Measurements from ENCODE around the gene STIP1.
"Not testable (repeated sequence)": the region's sequence is repeated elsewhere in the genome, so short reads cannot be mapped to it uniquely, and the experiment has no call there.

STIP1 gene

GRCh38 chr11:64240435-64241240 is 54.7 kb downstream of the STIP1 start, which contains the start of gene FKBP2:
Gene FKBP2, plus strand, starts transcription at chr11:64241095. Its CDS starts 1,293 bp downstream, at chr11:64242388.
- DNase-seq = peak; percentile 95

GRCh38 chr11:64241241-64241490 is 55.2 kb downstream of the STIP1 start:
- no peak for DNase-seq

GRCh38 chr11:64241491-64242374 is 55.8 kb downstream of the STIP1 start:
- peak; percentile 97 for DNase-seq

DNA sequence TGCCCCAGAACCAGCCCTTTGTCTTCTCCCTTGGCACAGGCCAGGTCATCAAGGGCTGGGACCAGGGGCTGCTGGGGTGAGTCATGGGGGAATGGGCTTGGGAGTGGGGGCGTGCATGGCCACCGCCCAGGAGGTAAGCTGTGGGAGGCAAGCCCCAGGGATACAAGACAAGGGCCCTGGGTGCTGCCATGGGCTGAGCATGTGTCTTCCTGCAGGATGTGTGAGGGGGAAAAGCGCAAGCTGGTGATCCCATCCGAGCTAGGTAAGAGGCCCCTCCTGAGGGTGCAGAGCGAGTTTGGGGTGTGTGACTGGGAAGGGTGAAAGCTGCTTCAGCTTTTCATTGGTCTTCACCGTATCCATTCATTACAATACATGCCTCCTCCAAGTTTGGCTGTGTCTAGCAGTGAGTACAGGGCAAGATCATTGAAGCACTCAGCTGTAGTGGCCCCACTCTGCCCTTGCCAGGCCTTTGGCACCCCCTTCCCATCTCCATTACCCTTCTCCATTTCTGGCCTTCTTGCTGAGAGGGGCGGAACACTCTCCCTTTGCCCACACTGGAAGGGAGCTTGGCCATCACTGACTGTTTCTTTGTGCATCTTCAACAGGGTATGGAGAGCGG is 57.4 kb downstream of the STIP1 start:
- DNase-seq = no peak

DNA sequence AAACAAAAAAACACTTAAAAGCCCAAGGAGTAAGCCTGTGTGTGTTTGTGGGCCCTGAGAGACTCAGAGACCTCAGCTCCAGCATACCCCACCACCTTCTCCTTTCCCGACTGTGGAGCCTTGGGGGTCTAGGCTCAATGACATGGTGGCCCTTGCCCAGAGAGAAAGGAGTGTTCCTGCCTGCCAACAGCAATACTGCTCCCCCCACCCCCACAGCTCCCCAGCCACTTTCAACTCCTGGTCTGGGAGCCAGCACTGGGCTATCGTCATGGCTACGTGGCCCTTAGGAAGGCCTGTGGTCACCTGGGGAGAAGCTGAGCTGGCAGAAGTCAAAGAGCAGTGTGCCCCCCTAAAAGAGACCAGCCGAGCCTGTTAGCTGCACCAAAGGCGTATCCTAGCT is 58.1 kb downstream of the STIP1 start:
- no peak for DNase-seq

DNA sequence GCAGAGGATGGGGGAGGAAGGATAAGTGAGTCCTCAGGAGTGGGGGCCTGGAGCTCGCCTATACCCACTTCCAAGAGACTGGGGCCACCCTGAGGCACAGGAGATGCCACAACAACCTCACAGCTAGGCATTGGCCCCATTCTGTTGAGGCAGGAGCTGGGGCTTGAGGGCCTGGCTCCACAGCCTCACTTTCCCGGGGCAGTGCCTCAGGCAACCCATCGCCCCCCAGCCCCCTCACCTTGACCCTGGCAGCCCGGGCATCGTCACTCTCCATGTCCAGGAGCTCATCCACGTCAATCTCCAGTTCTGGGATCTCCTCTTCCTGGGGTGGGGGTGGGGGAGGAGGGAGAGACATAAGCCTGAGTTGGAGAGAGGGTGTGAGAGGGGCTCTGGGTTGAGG is 59.0 kb downstream of the STIP1 start:
- DNase-seq = no peak

DNA sequence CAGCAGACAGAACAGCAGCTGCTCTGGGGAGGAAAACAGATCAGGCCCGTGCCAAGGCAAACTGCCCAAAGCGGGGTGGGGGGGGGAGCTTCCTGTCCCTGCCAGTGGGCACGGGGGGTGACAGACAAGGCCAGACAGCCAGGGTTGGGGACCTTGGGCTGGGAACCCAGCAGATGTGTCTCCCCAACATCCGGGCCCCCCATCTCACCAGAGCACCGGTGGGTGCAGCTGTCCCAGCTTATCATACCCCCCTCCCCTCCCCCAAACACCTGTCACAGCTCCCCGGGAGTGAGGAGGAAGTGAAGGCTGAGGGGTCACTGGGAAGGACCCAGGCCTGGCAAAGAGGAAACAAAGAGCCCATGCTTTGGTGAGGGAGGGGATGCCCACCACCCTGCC is 59.4 kb downstream of the STIP1 start:
- no peak for DNase-seq

GRCh38 chr11:64245797-64246620 is 60.0 kb downstream of the STIP1 start:
- no peak for DNase-seq

DNA sequence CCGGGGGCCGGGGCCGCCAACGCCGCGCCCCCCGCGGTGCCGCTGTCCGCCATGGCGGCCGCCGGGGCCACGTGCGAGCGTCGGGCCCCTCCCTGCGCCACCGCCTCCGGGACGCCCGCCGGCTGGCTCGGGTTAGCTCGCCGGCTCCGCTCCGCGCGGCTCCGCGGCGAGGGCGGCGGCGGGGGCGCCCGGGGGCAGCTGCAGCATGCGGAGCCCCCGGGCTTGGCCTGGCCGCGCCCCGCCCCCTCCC is 60.6 kb downstream of the STIP1 start:
- not testable (repeated sequence) for DNase-seq

- peak; percentile 73 for DNase-seq
These were observed 61.1 kb downstream of the STIP1 start, which contains the start of gene PPP1R14B for GRCh38 chr11:64246871-64247728. Gene PPP1R14B, minus strand, starts transcription at chr11:64246943. Its CDS starts 270 bp downstream, at chr11:64246673.

DNA sequence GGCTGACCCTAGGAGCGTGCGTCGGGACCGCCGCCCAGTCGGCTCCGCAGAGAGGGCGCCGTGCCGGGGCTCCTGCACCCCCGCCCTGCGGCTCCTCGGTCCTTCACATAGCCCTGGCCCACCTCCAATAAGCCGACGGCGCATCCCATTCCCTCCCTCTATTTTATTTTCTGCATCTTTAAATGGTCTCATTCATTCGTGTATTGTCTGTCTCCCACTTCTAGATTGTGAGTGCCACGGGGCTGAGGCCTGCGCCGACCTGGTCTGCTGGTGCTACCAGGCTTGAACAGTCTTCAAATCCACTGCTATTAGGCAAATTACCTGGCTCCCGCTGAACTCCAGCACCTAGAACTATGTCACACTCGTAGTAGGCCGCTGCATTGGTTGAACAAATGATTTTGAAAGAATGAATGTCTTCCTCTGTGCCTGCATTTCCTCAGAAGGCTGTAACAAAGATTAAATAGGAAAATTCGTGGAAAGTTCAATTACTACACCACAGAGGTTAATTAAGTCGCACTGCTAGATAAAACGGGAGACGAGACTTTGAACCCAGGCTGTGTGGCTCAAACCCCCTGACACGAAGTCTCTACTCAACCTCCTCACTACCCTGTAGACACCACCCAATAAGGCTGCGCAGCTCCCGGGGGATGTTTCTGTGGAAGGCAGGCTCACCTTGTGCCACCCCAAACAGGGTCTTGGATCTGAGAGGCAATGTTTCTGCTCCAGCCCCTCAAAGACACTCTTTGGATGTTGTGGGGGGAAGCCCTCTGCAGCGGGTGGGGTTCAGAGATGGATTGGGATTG is 62.0 kb downstream of the STIP1 start:
- no peak for DNase-seq

- DNase-seq = no peak
These were observed 62.6 kb downstream of the STIP1 start for GRCh38 chr11:64248578-64248977.

DNA sequence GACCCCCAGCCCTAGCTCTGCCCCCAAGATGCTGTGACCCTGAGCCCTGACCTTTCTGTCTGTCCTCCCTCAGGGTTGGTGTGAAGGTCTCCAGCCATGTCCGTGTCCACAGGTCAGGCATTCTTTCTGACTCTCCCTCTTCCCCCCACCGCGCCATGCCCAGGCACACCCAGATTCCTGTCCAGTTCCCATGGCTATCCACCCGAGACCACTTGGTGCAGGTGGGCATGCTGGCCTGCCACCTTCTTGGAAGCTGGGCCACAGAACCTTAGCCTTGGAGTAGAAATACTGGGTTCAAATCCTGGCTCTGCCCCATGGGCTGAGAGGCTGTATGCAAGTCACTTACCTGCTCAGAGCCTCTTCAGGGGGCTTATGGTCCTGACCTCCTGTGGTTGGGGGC is 63.1 kb downstream of the STIP1 start:
- no peak for DNase-seq

DNA sequence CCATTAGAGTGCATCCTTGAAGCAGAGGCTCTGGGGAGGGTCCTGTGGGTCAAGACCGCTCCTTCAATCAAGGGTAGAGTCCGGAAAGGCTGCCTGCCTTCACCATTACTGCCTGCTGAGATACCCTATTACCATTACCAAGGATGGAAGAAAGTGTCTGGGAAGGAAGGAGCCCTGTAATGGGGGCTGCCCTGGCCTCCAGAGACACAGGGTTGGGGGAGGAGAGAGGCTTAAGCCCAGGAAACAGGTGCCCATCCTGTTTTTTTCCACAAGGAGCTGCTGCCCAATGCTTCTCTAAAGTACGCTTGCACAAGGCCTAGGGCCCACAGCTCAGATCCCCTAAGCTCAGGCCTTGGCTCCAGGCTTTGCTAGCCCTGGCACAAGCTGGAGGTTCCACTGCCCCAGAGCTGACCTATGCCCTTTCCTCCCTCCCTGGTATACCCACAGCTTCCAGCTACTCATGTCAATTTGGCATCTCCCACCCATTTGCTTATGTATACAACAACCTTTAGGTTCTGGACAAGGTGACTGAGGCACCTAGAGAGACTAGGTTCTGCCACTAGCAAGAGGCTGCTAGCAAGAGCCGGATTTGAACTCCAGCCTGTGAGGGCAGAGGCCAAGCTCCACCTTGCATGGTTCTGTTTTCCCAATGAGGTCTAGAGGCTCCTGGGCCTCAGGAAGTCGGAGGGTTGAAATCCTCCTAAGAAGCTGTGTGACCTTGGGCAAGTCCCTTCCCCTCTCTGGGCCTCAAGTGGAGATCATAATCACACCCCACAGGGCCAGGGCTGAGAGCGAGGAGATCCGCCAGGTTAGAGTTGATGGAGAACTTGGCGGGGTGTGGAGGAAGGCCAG is 63.8 kb downstream of the STIP1 start:
- DNase-seq = no peak

DNA sequence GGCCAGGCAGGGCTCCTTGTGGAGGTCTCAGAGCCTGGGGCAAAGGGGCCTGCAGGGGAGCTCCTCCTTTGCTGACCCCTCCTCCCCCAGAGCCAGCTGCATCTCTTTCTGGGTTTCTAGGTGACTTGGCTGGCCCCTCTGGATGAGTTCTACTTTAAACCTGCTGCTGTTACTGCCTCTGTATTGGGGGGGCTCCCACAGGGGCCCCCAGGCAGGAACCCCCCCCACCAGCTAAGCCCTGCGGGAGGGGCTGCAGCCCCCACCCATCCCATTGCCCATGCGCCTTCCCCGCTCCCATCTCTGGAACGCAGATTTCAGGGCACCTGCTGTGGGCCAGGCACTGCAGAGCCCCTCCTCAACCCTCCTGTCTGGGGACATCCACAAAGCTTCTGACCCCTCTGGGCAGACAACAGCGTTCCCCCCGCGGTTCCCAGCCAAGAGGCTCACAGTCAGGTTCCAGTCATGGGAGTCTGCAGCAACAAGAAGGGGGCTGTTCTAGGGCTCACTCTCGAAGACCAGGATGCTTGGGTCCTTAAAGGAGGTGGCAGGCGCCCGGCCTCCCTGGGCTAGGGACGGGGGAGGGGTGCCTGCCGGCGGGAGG is 64.5 kb downstream of the STIP1 start:
- DNase-seq = no peak

DNA sequence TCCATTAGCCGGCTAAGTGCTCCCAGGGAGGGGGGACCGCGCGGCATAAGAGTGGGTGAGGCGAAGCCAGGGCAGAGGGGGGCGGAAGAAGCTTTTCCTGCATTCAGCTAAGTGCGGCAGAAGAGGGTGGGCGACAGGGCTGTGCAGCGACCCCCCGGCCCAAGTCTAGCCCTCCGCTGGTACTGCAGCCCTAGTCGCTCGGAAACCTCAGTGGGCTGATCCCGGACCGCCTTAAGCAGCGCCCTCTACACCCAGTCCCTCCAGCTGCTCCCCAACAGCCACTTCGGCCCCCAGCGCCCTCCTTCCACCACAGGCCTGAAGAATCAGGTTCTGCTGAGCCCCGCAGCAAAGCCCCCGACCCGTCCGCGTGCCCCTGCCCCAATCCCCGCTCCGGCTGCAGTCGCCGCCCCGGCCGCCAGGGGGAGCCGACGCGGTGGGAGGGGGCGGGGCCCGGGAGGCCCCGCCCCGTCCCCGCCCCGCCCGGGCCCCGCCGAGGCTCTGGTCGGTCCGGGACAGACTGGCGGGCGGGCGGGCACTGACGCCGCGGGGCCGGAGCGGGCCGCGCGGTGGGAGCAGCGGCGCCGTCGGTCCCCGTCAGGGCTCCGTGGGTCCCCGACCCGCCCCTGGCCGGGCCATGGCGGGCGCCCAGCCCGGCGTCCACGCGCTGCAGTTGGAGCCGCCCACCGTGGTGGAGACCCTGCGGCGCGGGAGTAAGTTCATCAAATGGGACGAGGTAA is 65.2 kb downstream of the STIP1 start, which contains the start of gene PLCB3:
TSS of gene PLCB3 (plus strand) at position 515 of the 737 bp plus-strand sequence. CDS start at position 635, 120 bp downstream.
- peak; percentile 25 for DNase-seq

DNA sequence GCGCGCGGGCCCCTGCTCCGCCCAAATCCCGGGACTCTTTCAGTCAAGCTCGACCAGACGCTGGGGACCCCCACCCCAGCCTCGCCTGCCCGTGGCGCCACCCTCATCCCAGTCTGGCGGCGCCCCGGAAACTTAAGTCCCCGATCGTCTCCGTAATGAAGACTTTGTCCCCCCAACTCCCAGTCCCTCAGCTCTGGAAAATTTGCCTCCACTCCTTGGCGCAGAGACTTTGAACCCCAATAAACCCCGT is 65.7 kb downstream of the STIP1 start:
- no peak for DNase-seq

GRCh38 chr11:64252003-64252872 is 66.3 kb downstream of the STIP1 start:
- no peak for DNase-seq

All from NCI-H1436 (cell line).